ENCODE measurements around the gene TMEM203. TPM values are rescaled to one million over a fixed set of nuclear protein-coding genes. Genes with fewer than 3 reads are reported as not detected.

Gene TMEM203
- total RNA-seq, 1 donor from 2014 or later: 24.3 TPM

DNA sequence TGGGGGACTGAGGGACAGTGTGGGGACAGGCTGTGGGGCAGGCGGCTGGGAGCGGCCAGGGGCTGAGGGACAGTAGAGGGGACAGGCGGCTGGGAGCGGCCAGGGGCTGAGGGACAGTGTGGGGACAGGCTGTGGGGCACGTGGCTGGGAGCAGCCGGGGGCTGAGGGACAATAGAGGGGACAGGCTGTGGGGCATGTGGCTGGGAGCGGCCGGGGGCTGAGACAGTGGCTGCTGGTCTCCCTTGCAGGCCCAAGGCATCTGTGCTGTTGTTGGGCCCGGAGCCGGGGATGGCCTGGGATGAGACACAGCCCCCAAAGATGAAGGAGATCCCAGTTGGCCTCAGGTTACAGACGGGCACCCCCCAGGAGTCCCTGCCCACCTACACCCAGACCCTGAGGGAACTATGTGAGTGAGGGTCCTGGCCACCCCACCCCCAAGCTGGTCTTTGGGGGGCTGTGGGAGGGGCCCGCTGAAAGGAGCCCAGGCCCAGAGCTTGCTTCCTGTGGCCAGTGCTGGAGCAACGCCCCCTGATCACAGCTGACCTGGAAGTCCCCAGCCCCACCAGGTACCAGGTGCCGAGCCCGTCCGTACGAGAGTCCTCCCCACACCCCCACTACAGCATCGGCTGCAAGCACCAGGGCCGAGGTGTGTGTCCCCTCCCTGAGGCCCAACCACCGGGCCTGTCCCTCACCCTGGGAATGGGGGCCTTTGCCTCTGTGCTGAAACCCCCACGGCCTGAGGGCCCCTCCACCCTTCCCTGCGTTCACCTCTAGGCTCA lies 46.2 kb upstream of the TMEM203 start:
- H3K9me3 ChIP-seq: no peaks in the 10 kb centered on the region
- H3K4me3 ChIP-seq: no peak overlapping the region
- TF ChIP-seq, protein P1, sequence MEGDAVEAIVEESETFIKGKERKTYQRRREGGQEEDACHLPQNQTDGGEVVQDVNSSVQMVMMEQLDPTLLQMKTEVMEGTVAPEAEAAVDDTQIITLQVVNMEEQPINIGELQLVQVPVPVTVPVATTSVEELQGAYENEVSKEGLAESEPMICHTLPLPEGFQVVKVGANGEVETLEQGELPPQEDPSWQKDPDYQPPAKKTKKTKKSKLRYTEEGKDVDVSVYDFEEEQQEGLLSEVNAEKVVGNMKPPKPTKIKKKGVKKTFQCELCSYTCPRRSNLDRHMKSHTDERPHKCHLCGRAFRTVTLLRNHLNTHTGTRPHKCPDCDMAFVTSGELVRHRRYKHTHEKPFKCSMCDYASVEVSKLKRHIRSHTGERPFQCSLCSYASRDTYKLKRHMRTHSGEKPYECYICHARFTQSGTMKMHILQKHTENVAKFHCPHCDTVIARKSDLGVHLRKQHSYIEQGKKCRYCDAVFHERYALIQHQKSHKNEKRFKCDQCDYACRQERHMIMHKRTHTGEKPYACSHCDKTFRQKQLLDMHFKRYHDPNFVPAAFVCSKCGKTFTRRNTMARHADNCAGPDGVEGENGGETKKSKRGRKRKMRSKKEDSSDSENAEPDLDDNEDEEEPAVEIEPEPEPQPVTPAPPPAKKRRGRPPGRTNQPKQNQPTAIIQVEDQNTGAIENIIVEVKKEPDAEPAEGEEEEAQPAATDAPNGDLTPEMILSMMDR (IDR thresholded peaks at IDR 0.05): no peak
- DNase-seq (ENCODE audit: low spot score in 2 of 2): no peak
- H3K27me3 ChIP-seq: no peaks in the 10 kb centered on the region
- peaks cover 10 to 17% of the 10 kb centered on the region in 2 donors for H3K4me1 ChIP-seq
- H3K36me3 ChIP-seq: peaks cover 0 to 3% of the 10 kb centered on the region in 2 donors
- intact Hi-C loops (cut with DNase I): no loop called here
- no peak overlapping the region for H3K27ac ChIP-seq

DNA sequence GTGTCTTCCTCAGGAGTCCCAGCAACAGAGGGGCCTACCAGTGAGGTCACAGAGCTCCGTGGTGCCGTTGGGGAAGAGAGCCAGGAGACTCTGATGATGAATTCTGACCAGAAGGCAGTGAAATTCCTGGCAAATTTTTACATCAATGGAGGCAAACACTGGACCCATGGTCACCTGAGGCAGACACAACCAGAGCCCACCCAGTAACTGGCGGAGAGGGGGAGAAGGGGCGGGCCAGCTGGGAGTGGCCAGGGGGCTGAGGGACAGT lies 45.7 kb upstream of the TMEM203 start, which contains the start of gene STPG3:
STPG3 (plus strand) TSS at position 93 of the 268 bp plus-strand sequence; CDS start at position 94, 1 bp downstream.
- Histone ChIP-seq H3K4me1 (peaks cover 6 to 11% of the 10 kb centered on the region in 2 donors), H3K9me3 (no peaks in the 10 kb centered on the region), H3K36me3 (no peaks in the 10 kb centered on the region), H3K27me3 (no peaks in the 10 kb centered on the region), H3K4me3 (no peak within 1 kb of the TSS), H3K27ac (no peak within 1 kb of the TSS)
- intact Hi-C loops (cut with DNase I): no loop called here
- DNase-seq (ENCODE audit: low spot score in 2 of 2): no peak
- TF ChIP-seq, protein P1 (IDR thresholded peaks at IDR 0.05): no peak

DNA sequence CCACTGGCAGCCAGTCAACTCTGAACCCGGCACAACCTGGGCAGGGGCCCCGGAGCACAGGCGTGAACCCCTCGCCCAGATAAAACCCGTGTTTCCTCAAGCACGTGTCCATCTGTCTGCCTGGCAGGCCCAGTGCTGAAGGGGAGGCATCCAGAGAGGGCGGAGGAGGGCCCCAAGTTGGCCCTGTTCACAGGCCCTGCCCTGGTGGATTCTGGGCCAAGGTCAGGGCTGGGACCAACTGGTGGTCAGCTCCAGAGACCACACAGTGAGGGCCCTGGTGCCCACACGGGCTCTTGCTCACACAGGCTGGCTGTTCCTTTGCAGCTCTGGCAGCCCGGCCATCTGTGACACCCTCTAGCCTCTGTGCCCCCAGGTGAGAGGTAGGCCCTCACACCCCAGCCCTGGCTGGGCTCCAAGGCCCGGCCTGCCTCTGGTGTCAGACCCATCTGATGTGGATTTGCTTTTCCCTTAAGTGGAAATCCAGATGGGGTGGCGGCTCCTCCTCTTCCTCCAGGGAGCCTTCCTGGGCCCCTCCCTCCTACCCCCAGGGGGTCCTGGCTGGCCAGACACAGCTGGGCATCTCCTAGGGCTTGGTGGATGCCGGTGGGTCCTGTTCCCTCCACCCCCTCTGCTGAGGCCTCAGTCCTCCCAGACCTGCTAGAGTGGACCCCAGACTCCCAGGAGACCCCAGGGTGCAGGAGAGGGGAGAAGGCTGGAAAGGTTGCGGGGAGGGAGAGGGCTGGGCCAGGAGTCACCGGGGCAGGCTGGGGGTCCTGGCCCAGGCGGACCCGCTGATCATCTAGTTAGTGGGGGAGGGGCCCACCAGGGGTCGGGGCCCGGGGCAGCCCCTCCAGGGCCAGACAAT lies 45.1 kb upstream of the TMEM203 start:
- Histone ChIP-seq H3K4me1 (peaks cover 3 to 7% of the 10 kb centered on the region in 2 donors), H3K27me3 (no peaks in the 10 kb centered on the region), H3K27ac (no peak overlapping the region), H3K36me3 (no peaks in the 10 kb centered on the region), H3K9me3 (no peaks in the 10 kb centered on the region), H3K4me3 (no peak overlapping the region)
- TF ChIP-seq, protein P1 (IDR thresholded peaks at IDR 0.05): no peak
- intact Hi-C loops (cut with DNase I): no loop called here
- no peak for DNase-seq (ENCODE audit: low spot score in 2 of 2)

DNA sequence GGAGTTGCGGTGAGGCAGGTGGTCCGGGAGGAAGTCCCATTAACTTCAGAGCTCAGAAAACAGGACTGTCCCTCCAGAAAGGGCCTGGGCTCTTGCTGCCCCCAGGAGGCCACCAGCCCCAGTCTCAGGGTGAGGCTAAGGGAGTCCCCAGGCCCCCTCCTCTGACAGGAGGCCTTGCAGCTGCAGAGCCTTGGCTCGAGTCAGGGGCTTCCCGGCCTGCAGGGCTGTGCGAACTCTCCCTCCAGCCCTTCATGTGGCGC lies 42.4 kb upstream of the TMEM203 start:
- DNase-seq (ENCODE audit: low spot score in 2 of 2): no peak
- H3K9me3 ChIP-seq: no peaks in the 10 kb centered on the region
- TF ChIP-seq, protein P1 (IDR thresholded peaks at IDR 0.05): no peak
- H3K4me3 ChIP-seq: no peak overlapping the region
- intact Hi-C loops (cut with DNase I): no loop called here
- H3K36me3 ChIP-seq: peaks cover 7 to 12% of the 10 kb centered on the region in 2 donors
- H3K4me1 ChIP-seq: peaks cover 3 to 4% of the 10 kb centered on the region in 2 donors
- H3K27ac ChIP-seq: no peak overlapping the region
- H3K27me3 ChIP-seq: no peaks in the 10 kb centered on the region

DNA sequence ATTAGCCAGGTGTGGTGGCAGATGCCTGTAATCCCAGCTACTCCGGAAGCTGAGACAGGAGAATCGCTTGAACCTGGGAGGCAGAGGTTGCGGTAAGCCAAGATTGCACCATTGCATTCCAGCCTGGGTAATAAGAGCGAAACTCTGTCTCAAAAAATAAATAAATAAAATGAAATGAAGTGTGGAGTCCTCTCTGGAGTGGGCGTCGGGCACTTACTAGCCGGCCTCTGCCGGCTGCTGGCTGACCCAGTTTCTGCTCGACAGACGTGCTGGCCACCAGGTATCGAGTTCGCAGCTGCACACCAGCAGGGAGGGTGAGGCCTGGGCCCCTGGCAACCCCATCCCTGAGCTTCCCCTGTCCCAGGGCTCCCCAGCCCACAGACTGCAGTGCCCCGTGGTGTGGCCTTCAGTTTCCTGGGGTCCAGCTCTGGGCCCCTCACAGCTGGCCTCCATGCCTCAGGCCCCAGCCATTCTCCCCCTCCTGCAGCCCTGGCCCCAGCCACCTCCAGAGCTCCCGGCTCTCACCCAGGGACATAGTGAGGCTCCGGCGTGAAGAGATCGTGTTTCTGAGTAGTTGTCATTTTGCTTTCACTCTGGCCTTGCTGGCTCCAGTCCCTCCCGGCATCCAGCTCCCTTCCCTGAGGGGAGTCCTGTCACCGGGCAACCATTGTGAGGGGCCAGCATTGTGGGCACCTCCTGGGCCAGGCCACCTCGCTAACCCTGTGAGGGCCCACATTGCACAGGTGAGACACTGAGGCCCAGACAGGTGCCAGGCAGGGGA lies 41.9 kb upstream of the TMEM203 start:
- Histone ChIP-seq H3K9me3 (no peaks in the 10 kb centered on the region), H3K4me1 (peaks cover 8 to 9% of the 10 kb centered on the region in 2 donors), H3K4me3 (no peak overlapping the region), H3K36me3 (peaks cover 12 to 17% of the 10 kb centered on the region in 2 donors), H3K27me3 (no peaks in the 10 kb centered on the region), H3K27ac (no peak overlapping the region)
- no peak for DNase-seq (ENCODE audit: low spot score in 2 of 2)
- intact Hi-C loops (cut with DNase I): no loop called here
- TF ChIP-seq, protein P1 (IDR thresholded peaks at IDR 0.05): no peak

Measured in ascending aorta (tissue), 2 donors.